ENCODE data around the gene SHROOM2. TPM values are rescaled to one million over a fixed set of nuclear protein-coding genes. Genes with fewer than 3 reads are reported as not detected.

SHROOM2 gene
- total RNA-seq, 1 experiment from 2014 or later, result 1.7 TPM

Other genes with a start within 250 kb of the SHROOM2 start
- gene GPR143, start 20.6 kb upstream of the SHROOM2 start, total RNA-seq (2014; rRNA removed; shearing (Covaris generic); ENCODE audit: low replicate concordance), result 0.49 and 3.8 TPM in 2 replicates
- gene CLDN34, start 180.9 kb downstream of the SHROOM2 start, total RNA-seq (2014; rRNA removed; shearing (Covaris generic); ENCODE audit: low replicate concordance), result not detected in 2 replicates